Astrocyte (in vitro differentiated cells and primary cell): ENCODE measurements around the gene CATSPERB. TPM values are rescaled to one million over a fixed set of nuclear protein-coding genes. Genes with fewer than 3 reads are reported as not detected.

Experiments used
- DNase-seq: peaks from one replicate; pipeline ENCODE4 v3.0.0-alpha.2; 2010; ENCODE audit warnings: low read depth
- FAIRE-seq: peaks from 2 replicates; lab custom pipeline; 2011; peaks lifted over from hg19 to GRCh38; lab: Jason Lieb, UNC
- H2AFZ ChIP-seq: 2 replicates; pipeline ENCODE4 v1.6.0; 2012; ENCODE audit warnings: low read depth, low read length, inconsistent platforms
- H3K27ac ChIP-seq: 2 replicates; pipeline ENCODE4 v1.5.1; 2011; ENCODE audit warnings: low read depth, low read length, inconsistent platforms
- H3K27me3 ChIP-seq: 2 replicates; pipeline ENCODE4 v1.6.0; 2011; ENCODE audit warnings: low read length, inconsistent platforms; ENCODE audit not compliant: insufficient read depth
- H3K36me3 ChIP-seq: 2 replicates; pipeline ENCODE4 v1.5.1; 2011; ENCODE audit warnings: low read length, inconsistent platforms; ENCODE audit not compliant: insufficient read depth
- H3K4me1 ChIP-seq: 2 replicates; pipeline ENCODE4 v1.5.1; 2011; ENCODE audit warnings: low read length, inconsistent platforms; ENCODE audit not compliant: insufficient read depth
- H3K4me2 ChIP-seq: 2 replicates; pipeline ENCODE4 v1.6.0; 2012; ENCODE audit warnings: low read length, inconsistent platforms
- H3K4me3 ChIP-seq: 2 replicates; pipeline ENCODE4 v1.5.1; 2011; ENCODE audit warnings: low read depth, mild to moderate bottlenecking, low read length, inconsistent platforms; ENCODE audit not compliant: insufficient read depth
- H3K79me2 ChIP-seq: 2 replicates; pipeline ENCODE4 v1.6.0; 2012; ENCODE audit warnings: mild to moderate bottlenecking, low read length, inconsistent platforms; ENCODE audit not compliant: insufficient read depth
- H3K9ac ChIP-seq: 2 replicates; pipeline ENCODE4 v1.6.0; 2012; ENCODE audit warnings: mild to moderate bottlenecking, low read length, inconsistent platforms
- H3K9me3 ChIP-seq: 2 replicates; pipeline ENCODE4 v1.5.1; 2012; ENCODE audit warnings: low read depth, mild to moderate bottlenecking, low read length, inconsistent platforms; ENCODE audit not compliant: insufficient read depth
- H4K20me1 ChIP-seq: 2 replicates; pipeline ENCODE4 v1.6.0; 2012; ENCODE audit warnings: low read length, inconsistent platforms; ENCODE audit not compliant: insufficient read depth
- H3K27ac Mint-ChIP-seq: one replicate; pipeline ENCODE4 v1.8.0; 2021; ENCODE audit warnings: mild to moderate bottlenecking, mixed read lengths; ENCODE audit not compliant: unreplicated experiment
- H3K27me3 Mint-ChIP-seq: one replicate; pipeline ENCODE4 v1.8.0; 2021; ENCODE audit warnings: low read depth, mixed read lengths; ENCODE audit not compliant: unreplicated experiment
- H3K36me3 Mint-ChIP-seq: one replicate; pipeline ENCODE4 v1.8.0; 2021; ENCODE audit warnings: low read depth, mixed read lengths; ENCODE audit not compliant: unreplicated experiment
- H3K4me1 Mint-ChIP-seq: one replicate; pipeline ENCODE4 v1.8.0; 2021; ENCODE audit warnings: low read depth, mixed read lengths; ENCODE audit not compliant: unreplicated experiment
- H3K4me3 Mint-ChIP-seq: one replicate; pipeline ENCODE4 v1.8.0; 2021; ENCODE audit warnings: mild to moderate bottlenecking, moderate library complexity, mixed read lengths; ENCODE audit not compliant: unreplicated experiment
- H3K9me3 Mint-ChIP-seq: one replicate; pipeline ENCODE4 v1.8.0; 2021; ENCODE audit warnings: mild to moderate bottlenecking, mixed read lengths; ENCODE audit not compliant: unreplicated experiment
- EZH2 ChIP-seq: IDR thresholded peaks from 2 replicates; pipeline ENCODE4 v1.6.1; 2012; ENCODE audit warnings: mild to moderate bottlenecking, low read length, inconsistent platforms; ENCODE audit not compliant: insufficient read depth
- total RNA-seq: library from RNA; stranded (reverse); gene quantifications from 2 replicates; pipeline ENCODE4 v1.2.1, GENCODE V29; 2021
- TF ChIP-seq, protein P1 (sequence below): IDR thresholded peaks from 2 replicates; pipeline ENCODE4 v1.5.1; 2011; ENCODE audit warnings: low read depth, mild to moderate bottlenecking, inconsistent platforms, low read length, moderate library complexity; ENCODE audit not compliant: insufficient read depth

The CATSPERB gene
- total RNA-seq, 1 donor from 2014 or later, result 0.11 TPM

DNA sequence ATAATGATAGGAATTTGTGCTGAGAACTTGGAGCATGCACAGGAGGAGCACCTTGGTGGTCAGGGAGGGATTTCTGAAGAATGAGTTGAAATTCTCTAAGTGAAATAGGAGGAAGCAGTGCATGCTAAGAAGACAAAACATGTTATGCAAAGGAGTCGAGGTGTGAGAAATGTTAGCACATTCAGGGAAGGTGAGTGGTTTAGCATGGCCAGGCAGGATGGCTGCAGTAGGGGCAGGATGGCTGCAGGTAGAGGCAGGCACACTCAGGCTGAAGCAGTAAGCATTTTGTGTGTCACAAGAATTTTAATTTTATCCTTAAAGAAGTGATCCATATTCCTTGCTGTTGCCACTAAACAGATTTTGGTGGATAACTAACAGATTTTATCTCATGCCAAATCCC lies 46.3 kb downstream of the CATSPERB start:
- H3K79me2 ChIP-seq, result no peaks in the 10 kb centered on the region
- H3K4me3 Mint-ChIP-seq, result no peak overlapping the region
- no peaks in the 10 kb centered on the region for H3K9me3 ChIP-seq
- H3K4me1 ChIP-seq, result no peaks in the 10 kb centered on the region
- H3K4me1 Mint-ChIP-seq, result no peaks in the 10 kb centered on the region
- H3K9ac ChIP-seq, result no peak overlapping the region
- H2AFZ ChIP-seq, result no peak overlapping the region
- H3K9me3 Mint-ChIP-seq, result peaks cover 3% of the 10 kb centered on the region
- peaks cover 2% of the 10 kb centered on the region for H3K36me3 Mint-ChIP-seq
- H3K27me3 Mint-ChIP-seq, result no peaks in the 10 kb centered on the region
- no peak overlapping the region for H3K4me3 ChIP-seq
- no peak overlapping the region for H3K27ac ChIP-seq
- no peak overlapping the region for H3K27ac Mint-ChIP-seq
- DNase-seq, result no peak
- FAIRE-seq, result no peak
- no peak for TF ChIP-seq EZH2
- TF ChIP-seq, protein P1, sequence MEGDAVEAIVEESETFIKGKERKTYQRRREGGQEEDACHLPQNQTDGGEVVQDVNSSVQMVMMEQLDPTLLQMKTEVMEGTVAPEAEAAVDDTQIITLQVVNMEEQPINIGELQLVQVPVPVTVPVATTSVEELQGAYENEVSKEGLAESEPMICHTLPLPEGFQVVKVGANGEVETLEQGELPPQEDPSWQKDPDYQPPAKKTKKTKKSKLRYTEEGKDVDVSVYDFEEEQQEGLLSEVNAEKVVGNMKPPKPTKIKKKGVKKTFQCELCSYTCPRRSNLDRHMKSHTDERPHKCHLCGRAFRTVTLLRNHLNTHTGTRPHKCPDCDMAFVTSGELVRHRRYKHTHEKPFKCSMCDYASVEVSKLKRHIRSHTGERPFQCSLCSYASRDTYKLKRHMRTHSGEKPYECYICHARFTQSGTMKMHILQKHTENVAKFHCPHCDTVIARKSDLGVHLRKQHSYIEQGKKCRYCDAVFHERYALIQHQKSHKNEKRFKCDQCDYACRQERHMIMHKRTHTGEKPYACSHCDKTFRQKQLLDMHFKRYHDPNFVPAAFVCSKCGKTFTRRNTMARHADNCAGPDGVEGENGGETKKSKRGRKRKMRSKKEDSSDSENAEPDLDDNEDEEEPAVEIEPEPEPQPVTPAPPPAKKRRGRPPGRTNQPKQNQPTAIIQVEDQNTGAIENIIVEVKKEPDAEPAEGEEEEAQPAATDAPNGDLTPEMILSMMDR, result no peak
- H3K36me3 ChIP-seq, result no peaks in the 10 kb centered on the region
- H4K20me1 ChIP-seq, result no peaks in the 10 kb centered on the region
- no peak overlapping the region for H3K4me2 ChIP-seq
- no peaks in the 10 kb centered on the region for H3K27me3 ChIP-seq

DNA sequence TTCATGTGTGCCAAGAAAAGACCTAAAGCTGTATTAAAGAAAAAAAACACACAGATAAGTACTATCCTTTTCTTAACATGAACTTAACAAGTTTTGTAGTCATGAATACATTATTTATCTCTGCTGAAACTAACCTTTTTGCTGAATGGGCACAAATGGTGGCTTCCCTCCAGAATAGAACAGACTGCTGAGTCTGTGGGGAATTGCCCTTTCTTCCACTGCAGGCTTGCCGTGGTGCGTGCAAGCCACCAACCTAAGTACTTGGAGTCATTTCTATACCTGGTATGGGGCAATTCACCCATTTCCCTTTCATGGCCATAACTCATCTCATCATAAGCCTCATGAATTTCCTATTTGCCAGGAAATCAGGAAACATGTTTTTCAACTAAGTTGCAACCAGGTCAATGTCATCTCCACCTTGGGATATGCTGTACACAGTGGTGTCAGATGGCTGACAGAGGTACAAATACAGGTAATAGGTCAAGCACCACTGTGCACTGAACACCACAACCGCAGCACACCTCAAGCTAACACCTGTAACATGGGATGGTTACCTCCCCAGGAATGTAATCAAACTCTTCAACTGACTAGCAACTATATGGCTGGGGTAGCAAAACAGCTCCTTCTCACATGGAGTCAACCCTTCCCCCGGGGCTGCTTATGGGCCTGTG lies 49.9 kb downstream of the CATSPERB start:
- H3K4me3 Mint-ChIP-seq, result no peak overlapping the region

More for the DNA sequence above, 49.9 kb downstream of the CATSPERB start:
- Histone ChIP-seq H3K9me3 (no peaks in the 10 kb centered on the region), H3K27me3 (no peaks in the 10 kb centered on the region), H2AFZ (no peak overlapping the region), H3K4me3 (no peak overlapping the region), H3K36me3 (no peaks in the 10 kb centered on the region), H4K20me1 (no peaks in the 10 kb centered on the region), H3K9ac (no peak overlapping the region), H3K4me2 (no peak overlapping the region), H3K27ac (no peak overlapping the region), H3K4me1 (no peaks in the 10 kb centered on the region), H3K79me2 (no peaks in the 10 kb centered on the region)
- Mint-ChIP-seq H3K9me3 (no peaks in the 10 kb centered on the region), H3K36me3 (no peaks in the 10 kb centered on the region), H3K4me1 (no peaks in the 10 kb centered on the region), H3K27me3 (no peaks in the 10 kb centered on the region), H3K27ac (no peak overlapping the region)
- FAIRE-seq (no peak), DNase-seq (no peak)
- TF ChIP-seq, protein P1, result no peak
- no peak for TF ChIP-seq EZH2
